Fibroblast of pulmonary artery (primary cell): ENCODE data around the gene TSN.
A peak's percentile ranks its signal among the peaks of the same experiment; 100 is the strongest.
"Not testable (repeated sequence)": the region's sequence is repeated elsewhere in the genome, so short reads cannot be mapped to it uniquely, and the experiment has no call there.

Source experiments
- DNase-seq: peaks from one replicate; pipeline ENCODE4 v3.0.0-alpha.2; 2010; ENCODE audit warnings: low read depth
- H3K4me3 ChIP-seq: replicated peaks from 2 replicates; pipeline ENCODE4 v1.5.1; 2011; ENCODE audit warnings: low read depth, mild to moderate bottlenecking, control low read depth, low read length, moderate library complexity
- TF ChIP-seq, protein P1 (sequence below): IDR thresholded peaks from 2 replicates; pipeline ENCODE4 v1.5.1; 2011; ENCODE audit warnings: mild to moderate bottlenecking, control low read depth, low read length, inconsistent platforms; ENCODE audit errors: missing control alignments

The TSN gene

DNA sequence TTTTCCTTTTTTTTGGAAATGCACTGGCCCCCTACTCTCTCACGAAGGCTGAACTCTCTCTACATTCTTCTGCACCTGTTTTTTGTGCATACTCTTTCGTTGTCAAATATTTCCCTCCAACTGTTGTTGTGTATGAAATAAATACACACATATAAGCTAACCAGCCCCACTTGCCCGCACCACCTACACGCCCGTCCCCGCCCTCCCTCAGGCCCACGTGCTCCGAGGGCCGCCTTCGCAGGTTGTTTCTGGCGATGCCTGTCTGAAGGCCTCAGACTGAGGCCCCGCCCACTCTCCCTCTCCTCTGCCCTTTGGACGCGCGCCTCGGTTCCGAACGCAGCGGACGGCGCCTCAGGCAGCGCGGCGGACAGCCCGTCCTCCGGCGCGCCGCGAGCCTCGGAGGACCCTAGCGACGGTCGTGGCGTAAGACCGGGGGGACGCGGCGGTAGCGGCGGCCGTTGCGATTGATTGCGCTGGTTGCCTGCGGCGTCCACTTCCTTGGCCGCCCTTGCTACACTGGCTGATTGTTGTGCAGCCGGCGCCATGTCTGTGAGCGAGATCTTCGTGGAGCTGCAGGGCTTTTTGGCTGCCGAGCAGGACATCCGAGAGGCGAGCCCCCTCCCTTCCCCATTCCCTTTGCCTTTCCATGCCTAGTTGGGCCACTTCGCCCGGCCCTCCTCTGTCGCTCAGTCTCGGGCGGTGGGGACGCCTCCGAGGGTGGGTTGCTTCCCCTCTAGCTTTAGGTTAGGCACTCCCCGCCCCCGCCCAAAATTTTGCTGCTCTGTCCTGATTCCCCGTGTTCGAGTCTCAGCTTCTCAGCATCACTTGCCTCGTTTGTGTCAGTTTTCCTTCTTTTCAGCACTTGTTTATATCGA, at the start of gene TSN:
Gene TSN, plus strand, starts transcription at position 415 of the 875 bp plus-strand sequence. Its CDS starts 129 bp downstream, at position 544.
- H3K4me3 ChIP-seq = peak within 1 kb of the TSS; percentile 99
- DNase-seq = peak; percentile 98
- TF ChIP-seq, protein P1, sequence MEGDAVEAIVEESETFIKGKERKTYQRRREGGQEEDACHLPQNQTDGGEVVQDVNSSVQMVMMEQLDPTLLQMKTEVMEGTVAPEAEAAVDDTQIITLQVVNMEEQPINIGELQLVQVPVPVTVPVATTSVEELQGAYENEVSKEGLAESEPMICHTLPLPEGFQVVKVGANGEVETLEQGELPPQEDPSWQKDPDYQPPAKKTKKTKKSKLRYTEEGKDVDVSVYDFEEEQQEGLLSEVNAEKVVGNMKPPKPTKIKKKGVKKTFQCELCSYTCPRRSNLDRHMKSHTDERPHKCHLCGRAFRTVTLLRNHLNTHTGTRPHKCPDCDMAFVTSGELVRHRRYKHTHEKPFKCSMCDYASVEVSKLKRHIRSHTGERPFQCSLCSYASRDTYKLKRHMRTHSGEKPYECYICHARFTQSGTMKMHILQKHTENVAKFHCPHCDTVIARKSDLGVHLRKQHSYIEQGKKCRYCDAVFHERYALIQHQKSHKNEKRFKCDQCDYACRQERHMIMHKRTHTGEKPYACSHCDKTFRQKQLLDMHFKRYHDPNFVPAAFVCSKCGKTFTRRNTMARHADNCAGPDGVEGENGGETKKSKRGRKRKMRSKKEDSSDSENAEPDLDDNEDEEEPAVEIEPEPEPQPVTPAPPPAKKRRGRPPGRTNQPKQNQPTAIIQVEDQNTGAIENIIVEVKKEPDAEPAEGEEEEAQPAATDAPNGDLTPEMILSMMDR = no peak

DNA sequence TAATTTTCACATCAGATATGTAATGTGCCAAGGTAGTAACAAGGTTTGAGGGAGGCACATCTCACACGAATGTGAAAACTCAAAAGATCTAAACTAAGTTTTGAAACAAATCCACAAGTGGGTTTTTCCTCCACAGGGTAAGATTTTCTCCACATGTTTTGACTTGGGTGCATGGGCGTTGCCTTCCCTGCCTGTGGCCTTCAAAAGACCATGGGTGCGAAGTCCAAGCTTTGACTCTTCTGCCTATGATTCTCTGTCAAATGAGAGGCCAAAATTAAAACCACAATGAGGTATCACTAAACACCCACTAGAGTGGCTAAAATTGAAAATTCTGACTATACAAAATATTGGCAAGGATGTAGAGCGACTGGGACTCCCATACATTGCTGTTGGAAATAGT, 49.5 kb upstream of the TSN start:
- H3K4me3 ChIP-seq = no peak overlapping the region
- no peak for DNase-seq
- TF ChIP-seq, protein P1 = no peak

DNA sequence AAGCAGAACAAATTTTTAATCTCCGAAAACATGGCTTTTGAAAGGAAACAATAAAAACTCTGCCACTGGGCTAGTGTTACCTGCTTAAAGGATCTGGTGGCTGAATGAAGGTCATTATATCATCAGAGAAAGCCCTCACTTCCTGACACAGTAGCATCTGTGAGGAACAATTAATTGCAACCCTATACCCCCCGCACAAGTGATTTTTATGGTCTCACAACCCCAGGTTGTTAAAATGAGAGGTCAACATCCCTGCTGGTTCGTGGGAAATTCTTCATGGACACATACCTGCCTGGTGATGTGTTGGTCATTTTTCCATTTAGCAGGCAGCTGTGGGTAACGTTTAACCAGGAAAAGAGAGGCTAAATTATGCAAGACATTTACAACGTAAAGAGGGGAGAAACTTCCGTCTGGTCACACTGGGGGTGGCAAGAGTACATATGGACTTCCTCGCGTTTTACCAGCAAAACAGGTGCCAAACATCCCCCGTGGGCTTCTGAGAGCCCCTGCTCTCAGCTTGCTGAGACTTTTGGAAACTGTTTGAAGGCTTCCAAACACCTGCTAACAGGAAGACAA, 48.0 kb upstream of the TSN start:
- no peak overlapping the region for H3K4me3 ChIP-seq
- TF ChIP-seq, protein P1 = no peak

DNA sequence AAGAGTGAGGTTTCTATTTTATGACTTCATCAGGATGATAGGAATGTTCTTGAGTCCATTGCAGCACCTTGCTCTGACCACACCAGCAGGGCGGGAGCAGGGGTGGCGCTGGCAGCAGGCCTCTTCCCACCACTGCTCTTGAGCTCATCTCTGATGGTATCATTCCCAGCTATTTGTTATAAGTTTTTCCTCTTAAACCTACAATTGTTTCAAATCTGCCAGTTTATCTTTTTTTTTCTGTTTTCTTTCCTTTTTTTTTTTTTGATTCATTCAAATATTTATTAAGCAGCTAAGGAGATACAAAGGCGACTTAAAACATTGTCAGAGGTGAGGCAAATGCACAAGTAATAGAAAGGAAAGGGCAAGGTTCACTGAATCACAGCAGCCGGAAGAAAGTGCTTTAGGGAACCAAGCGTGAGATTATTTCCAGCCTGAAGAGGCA, 47.5 kb upstream of the TSN start:
- H3K4me3 ChIP-seq = no peak overlapping the region
- no peak for DNase-seq
- TF ChIP-seq, protein P1 = no peak

More for the DNA sequence above, 48.0 kb upstream of the TSN start:
- no peak for DNase-seq

DNA sequence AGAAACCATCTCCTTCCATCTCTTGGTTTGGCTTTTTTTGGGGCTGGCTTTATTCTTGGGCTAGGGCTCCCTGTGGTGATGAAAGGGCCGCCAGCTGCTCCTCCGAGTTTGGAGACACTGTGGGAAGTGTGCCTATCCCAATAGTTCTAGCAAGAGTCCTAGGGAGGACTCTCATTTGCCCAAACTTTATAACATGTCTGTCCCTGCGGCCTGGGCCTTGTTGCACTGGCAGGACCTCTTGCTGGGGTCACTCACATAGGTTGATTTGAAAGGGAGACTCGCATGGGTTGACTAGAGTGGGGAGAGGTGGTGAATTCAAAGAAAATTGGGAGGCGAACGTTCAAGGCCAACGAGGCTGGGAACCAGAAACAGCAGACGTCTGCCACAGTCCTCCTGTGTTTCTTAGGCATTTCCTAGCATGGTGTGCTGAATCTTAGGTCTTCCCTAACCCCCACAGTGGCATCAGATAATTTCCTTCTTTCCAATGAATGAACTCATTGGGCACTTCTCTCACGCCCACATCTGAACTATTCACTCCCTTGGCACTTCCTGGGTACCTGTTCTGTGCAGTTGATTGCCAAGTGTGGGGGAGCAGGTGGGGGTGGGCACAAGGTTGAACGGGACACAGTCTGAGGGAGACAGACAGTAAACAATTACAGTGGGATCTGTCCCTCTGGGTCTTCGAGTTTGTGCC, 45.5 kb upstream of the TSN start:
- H3K4me3 ChIP-seq = no peak overlapping the region
- TF ChIP-seq, protein P1 = no peak
- DNase-seq = no peak

DNA sequence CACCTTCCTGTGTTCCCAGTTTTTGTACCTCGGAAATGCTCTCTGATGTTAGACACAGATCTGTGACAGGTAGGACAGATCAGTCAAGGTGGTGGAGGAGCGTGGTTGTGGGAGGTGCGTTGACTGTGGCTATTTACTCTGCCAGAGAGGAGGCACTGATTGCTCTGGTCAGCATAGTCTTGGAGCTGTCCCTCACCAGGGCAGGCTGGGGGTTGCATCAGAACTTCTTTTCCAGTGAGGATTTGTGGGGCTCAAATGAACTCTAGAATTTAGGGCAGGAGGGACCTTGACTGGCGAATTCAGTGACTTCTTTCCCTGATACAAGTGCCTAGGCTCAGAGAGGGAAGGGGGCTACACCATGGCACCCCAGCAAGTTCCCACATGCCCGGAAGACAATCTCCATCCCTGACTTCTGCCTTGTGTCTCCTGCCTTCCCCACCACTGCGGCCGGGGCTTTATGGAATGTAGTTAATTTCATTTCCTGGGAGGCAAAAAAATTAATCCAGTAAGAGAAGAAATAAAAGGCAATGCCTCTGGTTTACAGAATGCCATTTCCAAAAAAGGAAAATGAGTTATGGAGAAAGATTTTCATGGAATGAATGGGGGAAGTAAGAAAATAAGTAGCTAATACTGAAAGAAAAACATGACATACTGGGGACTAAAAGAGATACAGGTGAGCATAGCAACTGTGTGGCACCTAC, 44.8 kb upstream of the TSN start:
- no peak for DNase-seq
- no peak overlapping the region for H3K4me3 ChIP-seq
- TF ChIP-seq, protein P1 = no peak

DNA sequence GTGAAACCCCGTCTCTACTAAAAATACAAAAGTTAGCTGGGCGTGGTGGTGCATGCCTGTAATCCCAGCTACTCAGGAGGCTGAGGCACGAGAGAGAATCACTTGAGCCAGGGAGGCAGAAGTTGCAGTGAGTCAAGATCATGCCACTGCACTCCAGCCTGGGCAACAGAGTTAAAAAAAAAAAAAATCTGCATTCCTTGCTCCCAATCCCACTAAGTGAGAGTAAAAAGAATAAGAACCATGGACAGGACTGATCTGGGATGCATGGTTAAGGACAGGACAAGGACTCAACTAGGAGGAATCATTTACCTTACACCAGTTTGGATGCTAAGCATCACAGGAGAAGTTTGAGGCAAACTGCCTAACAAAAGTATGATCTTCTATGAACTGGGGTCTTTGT, 44.0 kb upstream of the TSN start:
- H3K4me3 ChIP-seq, DNase-seq: not testable (repeated sequence)
